GM21360 (cell line): ENCODE data around the gene KCNJ5.

Experiments
- ATAC-seq: cut with Tn5 transposase; IDR thresholded peaks from one replicate; pipeline ENCODE4 v1.9.1; 2021; ENCODE audit warnings: mild to moderate bottlenecking, moderate library complexity; ENCODE audit not compliant: unreplicated experiment

The KCNJ5 gene

DNA sequence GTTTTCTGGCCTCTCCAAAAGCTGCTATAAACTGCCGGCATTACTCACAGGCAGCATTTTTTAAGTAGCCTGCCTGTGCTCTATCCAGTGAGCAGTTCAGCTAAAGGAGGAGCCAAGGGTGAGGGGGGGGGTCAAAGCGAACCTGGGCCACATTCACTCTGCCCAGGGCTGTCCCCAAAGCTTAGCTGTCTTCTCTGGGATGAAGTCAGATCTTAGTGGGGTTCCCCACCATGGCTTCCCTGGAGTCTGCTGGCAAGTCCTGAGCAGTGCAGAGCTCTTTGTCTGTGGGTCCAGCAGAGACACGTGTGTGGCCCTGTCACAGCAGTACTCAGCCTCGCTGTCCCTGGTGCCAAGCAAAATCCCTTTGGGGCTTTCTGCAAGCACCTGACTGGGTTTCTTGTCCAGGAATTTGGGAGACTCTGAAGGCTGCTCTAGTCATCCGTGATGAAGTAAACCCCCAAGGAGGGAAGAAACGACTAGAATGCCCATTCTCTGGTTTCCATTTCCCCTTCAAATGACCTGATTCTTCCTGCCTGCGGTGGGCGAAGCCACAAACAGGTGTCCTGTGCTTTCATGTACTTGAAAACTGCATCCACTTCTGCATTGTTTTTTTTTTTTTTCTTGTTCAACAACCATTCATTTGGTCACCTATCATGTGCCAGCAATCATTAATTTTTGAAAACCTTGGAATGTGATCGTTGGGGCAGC is 2.6 kb downstream of the KCNJ5 start:
- ATAC-seq, result peak; percentile 68

DNA sequence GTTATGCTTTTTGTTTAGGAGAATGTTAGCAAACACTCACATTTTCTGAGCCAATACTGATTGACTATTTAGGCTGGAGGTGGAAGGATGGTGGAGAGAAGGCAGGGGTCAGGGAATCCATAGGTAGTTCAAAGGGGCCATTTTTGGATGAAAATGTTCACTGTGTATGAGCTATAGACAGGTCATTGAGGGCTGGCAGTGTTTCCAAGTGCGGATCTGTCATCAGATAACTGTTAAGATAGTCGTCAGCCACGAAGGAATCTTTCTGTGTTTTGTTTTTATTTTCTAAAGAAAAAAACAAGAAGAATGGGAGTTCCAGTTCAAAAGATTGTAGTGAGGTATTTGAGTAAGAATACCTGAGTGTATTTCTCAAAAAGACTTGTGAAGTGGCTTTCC is 3.1 kb downstream of the KCNJ5 start:
- no peak for ATAC-seq

DNA sequence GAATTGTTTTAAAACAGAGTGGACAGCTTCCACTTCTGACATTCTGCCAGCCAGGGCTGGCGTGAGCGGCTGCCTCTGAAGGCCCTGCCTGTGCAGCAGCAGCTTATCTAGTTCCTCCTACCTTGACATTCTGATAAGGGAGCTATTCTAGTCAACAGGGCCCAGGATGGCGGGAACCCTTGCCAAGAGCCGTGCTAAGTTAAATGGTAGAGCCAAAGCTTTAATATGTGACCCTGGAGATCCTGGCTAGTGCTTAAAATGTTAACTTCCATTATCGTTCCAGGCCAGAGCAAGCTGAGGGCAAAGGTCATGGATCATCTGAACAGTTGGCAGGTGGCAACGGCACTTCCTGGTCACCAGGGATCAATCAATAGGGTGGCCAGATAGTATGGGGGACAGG is 3.5 kb downstream of the KCNJ5 start:
- ATAC-seq, result no peak

DNA sequence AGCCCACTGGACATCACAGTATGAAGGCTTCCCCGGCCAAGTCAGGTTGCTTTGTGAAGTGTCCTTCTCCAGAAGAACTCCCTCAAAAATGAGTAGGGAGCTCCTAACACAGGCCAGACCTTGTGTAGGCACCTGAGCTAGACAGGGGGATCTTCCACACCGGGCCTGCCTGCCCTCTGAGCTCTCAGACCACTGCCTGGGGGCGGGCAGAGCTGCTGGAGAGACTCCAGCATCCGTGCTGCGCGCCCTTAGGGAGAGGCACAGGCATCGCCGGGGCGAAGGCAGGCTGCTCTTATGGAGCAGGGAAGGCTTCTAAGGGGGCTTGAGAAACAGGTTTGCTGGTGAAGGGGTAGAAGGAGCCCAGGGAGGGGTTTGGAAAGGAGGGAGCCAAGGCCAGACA is 4.4 kb downstream of the KCNJ5 start:
- no peak for ATAC-seq

DNA sequence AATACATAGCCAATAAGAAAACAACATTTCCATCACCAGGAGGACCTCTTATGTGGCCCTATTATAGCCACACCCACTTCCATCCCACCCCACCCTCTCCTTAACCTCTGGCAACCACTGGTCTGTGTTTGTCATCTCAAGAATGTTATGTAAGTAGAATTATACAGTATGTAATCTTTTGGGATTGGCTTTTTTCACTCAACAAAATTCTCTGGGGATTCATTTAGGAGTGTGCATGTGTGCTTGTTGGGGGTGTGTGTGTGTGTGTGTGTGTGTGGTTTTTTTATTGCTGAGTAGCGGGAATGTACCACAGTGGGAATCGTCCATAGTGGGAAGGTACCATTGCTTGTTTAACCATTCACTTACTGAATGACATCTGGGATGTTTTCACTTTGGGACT is 5.2 kb downstream of the KCNJ5 start:
- no peak for ATAC-seq

DNA sequence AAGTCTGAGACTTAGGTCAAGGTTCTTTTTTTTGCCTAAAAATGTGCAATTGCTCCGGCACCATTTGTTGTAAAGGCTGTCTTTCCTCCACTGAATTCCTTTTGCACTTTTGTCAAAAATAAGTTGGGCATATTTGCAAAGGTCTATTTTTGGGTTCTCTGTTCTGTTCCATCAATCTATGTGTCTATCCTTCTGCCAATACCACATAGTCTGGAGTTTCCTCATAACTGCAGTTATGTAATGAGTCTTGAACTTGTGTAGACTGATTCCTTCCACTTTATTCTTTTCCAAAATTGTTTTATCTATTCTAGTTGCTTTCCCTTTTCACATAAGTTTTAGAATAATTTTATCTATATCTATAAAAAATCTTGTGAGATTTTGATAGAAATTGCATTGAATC is 6.7 kb downstream of the KCNJ5 start:
- no peak for ATAC-seq

DNA sequence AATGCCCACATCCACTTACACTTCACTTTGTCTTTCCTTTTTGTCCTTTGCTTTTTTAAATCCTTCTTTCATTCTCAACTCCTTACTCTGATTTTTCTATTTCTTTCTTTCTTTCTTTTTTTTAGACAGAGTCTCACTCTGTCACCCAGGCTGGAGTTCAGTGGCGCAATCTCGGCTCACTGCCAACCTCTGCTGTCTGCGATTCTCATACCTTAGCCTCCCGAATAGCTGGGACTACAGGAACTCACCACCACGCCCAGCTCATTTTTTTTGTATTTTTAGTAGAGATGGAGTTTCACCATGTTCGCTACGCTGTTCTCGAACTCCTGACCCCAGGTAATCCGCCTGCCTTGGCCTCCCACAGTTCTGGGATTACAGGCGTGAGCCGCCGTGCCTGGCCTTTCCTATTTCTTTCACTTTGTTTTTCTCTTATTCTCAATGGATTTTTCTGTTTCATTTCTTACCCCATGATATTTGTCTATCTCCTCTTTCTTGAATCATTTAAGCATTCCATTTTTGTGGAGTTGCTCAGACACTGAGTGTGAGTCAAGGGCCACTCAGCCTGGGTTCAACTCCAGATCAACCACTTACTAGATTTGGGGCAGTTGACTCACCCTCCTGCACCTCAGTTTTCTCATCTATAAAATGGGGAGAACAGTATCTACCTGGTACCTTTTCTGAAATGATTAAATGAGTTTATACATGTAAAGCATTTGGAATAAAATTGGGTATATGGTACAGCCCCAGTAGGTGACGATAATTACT is 7.6 kb downstream of the KCNJ5 start:
- no peak for ATAC-seq

DNA sequence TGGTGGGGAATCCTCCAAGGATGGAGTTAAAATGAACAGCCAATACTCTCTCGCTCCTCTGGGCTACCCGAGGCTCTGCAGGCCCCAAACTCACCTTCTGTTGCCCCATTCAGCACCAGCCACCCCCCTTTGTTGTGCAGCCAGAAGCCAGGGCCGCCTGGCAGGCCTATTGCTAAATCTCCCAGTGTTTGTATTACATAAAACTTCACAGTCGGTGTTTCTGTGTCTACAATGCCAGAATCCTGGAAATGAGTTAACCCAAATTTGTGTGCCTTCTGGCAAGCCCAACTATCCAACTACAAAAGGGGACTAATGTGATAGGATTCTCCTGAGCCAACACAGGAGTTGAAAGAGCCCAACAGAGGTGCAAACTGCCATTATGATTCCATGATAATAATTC is 9.3 kb downstream of the KCNJ5 start:
- no peak for ATAC-seq

DNA sequence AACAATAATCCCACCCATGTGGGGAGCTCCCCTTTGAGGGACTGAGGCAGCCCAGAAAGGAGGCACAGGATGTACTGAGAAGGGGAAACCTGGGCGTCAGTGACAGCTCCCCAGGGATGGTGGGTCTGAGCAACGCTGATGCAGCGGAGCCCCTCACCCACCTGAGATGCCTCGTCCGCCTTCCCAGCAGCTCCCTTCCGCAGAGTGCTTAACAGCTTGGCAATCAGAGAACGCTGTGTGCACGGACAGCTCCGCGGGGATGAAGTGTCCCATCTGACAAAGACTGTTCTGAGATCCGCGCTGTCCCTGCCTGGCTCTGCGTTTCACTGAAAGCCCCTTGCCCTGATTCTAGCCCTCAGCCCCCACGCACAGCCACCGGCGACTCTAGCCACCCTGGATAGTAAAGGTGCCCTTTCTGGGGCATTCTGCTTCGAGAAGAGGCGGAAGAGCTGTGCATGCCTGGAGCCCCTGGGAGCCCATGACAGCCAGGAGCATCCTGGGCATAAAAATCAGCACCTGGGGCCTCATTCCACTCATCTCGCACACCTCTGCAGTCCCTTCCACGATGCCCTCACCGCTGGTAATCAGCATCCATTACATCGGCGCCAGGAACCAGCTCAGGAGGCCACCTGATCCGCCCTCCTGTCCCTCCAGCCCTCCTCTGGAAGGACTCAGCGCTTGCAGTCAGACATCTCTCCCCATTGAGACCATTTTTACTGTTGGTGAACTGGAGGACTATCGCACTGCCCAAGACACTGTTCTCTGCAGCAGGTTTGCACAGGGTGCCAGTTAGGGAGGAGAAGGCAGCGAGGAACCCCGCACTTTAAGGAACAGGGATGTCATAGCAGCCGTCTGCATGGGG is 10.7 kb downstream of the KCNJ5 start:
- ATAC-seq, result no peak

DNA sequence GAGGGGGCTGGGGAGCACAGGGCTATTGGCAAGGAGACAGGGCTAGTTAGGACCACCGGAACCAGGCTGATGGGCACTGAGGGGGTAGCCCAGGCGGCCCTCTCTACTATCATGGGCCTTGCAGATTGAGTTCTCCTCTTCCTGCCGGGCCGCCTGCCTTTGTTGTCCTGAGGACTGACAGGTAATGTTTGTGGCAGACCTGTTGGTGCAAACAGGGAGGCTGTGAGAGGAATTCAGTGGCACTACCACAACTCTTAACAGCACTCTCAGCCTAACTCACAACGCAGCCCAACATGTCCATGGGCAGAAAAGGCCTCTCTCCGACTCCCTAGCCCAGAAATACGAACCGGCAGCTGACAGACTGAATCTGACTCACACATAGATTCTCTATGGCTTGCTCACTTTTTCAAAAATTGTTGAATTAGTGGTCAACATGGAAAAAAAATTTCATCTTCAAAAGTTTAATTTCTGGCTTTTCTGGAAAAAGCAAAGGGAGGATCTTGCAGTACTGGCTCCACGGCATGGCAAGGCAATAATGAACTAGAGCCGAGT is 11.4 kb downstream of the KCNJ5 start:
- no peak for ATAC-seq

DNA sequence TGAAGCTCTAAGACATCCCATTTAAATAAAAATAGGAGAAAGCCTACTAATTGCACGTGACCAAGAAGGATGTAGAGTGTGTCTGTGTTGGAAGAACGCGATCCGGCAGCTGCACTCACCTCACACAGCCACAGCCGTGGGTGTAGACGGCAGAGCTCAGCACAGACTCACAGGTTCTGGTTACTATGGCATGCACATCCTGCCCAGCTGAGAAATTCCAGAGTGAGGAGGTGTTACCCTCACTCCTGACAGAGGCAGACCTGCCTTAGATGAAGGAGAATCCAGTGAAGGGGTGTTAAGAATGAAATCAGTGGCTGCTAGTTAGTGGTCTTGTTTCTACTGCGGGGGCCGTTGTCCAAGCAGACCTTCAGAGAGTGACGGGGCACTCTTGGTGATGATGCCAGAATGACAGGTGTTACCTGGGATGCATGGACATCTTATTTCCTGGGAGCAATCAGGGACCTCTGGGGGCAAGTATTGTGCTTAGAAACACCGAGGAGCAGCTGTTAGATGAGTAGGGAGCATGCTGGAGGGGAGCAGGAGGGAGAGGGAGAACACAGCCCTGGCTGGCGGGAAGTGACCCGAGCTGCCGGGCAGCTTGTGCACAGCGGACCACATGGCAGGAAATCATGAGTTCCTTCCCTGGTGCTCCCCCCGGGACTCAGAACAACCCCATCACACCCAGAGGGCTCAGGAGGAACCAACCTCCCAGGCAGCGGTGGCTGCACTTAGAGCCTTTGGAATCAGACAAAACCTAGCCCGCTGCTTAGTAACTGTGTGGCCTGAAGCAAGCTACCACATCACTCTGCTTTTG is 12.3 kb downstream of the KCNJ5 start:
- ATAC-seq, result no peak

DNA sequence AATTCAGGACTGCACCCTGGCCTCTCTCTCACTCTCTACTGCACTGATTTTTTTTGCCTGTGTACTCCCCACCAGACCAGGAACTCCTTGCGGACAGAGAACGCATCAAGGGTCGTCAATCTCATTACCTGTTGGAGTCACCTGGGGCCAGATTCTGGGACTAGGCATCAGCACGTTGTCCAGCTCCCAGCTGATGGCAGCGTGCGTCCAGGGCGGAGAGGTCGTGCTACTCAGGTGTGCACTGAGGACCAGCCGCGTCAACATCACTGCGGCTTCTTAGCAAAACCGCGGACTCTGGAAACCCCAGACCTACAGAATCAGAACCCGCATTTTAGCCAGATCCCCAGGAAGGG is 13.1 kb downstream of the KCNJ5 start:
- ATAC-seq, result no peak

DNA sequence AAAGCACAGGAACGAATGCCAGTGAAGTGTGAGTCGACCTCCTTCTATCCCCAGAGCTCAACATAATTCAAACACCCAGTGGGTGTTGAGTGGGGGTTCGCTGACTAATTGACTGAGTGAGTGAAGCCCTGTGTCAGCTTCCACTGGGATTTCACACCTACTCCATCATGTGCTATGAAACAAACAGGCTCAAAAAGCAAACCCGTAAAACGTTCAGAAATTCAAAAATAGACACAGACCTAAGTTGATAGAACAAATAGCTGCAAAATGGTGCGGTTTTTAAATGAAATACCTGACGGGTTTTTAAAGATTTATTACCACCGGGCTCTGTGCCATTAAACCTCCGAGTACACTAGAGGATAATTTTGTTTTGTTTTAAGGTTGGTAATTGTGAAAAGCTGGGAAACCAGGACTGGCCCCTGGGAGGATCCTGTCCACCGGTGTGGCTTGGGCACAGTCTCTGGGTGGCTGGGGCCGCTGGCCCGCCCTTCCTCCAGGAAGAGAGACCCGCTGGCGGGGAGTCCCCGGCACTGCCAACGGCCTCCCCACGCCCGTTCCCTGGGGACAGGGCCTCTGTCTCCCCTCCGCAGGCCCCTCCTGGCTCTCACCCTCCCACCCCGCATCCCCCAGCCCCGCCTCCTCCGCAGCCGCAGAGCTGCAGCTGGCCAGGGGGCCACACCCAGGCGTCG is 13.6 kb downstream of the KCNJ5 start:
- peak; percentile 43 for ATAC-seq

DNA sequence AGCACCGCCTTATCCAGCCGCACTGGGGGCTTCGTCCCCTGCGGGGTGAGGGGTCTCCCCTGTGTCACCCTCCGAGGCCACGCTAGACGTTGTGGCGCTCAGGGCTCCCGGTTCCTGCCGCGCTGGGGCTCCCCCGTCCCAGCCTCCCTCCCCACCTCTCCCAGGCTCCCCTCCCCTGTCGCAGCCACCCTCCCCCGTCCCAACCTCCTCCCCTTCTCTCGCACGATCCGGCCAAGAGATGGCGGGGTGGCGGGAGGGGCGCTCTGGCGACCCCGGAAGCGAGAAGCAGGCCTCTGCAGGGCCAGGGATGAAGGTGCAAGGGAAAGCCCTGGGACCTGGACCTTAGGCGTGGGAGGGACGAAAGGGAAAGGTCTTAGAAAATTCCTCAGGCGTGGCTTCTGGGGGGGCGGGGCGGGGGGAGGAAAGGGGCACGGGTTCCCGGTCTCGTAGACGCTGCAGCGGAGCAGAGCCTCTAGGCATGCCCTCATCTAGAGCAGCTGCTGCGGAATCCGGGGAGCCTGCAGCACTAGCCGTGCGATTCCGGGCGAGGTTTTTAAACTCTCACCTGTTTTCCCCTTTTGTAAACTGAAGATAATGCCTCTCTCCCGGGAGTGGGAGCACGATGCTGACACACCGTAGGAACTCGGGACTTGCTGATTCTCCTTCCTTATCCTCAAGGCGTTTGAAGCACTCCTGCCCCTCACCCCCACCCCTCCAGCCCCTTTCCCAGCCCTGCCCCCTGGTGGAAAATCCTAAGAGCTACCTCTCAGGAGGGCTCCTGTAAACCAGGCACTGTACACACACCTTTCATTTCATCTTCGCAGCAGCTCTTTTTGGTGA is 14.4 kb downstream of the KCNJ5 start:
- ATAC-seq, result peak; percentile 52

DNA sequence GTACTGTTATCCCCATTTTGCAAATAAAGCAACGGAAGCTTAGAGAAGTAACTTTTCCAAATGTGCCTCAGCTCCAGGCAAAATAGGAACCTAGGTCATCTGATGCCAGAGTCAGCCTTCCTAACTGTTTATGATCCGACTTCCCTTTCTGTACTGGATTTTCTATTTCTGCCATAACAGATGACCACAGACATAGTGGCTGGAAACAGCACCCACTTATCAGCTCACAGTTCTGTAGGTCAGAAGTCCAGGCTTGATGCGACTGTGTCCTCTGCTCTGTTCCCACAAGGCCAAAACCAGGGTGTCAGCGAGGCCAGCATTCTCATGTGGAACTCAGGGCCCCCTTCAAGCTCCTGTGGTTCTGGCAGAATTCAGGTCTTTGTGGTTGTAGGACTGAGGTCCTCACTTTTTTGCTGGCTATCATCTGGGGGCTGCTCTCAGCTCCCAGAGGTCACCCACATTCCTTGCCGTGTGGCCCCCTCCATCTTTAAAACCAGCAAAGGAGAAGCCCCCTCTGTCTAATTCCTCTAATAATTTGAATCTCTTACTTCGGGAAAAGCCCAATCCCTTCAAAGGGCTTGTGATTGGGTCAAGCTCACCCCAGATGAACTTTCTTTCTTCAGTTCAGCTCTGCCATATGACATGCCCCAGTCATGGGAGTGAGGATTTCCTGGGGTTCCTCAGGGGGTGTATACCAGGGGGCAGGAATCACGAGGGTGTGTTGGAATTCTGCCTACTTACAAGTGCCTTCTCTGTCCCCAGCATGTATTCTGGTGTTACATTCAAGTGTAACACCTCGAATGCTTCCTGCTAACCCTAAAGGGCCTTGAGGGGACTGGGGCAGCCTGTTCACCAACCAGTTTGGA is 15.3 kb downstream of the KCNJ5 start:
- ATAC-seq, result no peak

DNA sequence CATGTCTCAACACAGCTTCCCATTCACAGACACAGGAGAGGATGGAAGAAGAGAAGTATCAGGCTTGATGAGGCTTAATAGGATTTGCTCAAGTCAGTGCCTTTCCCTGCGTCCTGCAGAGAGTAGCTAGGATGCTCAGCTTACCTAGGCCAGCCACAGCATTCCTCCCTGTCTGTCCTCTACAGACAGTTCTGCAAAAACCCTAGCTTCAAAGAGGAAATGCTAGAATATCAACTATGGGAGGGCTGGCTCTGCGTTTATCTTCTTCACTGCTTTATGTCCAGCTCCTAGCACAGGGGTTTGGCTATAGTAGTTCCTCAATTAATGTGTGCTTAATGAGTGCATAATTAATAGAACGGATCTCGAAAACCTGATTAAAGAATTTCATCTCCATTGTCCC is 16.4 kb downstream of the KCNJ5 start:
- ATAC-seq, result no peak

DNA sequence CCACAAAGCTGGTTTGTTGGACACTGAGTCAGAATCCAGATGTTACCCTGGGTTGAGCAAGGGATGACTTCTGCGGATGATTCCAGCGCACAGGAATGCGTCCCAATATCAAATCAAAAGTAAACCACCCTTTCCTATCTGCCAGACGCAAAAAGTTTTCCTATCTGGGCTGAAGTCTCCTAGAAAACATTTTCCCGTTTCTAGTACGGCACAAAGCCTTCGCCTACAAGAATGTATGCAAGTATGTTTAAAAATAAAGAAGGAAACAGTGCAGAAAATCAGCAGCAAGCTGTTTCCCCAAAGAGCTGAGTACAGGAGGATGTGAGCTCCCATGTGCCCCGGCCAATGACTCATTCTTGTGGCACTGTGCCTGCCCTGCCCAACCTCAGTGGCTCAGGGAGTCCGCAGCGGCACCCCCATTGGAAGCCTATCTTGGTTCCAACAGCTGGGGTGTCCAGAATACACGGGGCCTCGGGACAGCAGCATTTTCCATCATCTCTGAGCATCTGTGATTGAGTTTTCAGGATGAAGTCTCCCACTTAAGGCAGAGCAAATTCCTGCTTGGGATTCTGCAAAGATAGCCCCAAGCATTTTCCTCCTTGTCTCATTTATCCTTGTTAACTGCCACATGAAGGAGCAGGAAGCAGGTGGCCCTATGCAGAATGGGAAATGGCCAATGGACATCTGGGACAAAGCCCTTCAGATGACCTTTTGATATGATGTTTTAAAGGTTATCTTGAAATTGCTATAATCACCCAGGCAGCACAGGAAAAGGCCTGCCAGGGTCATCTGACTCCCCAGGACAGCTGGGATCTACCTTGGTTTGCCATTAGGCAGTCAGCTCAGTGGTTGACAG is 17.5 kb downstream of the KCNJ5 start:
- no peak for ATAC-seq
